OCI-LY7 (cell line): ENCODE data around the gene RNF25.

Experiments used
- EZH2phosphoT487 ChIP-seq: fragments of 200-600 bp; sonication (generic); IDR thresholded peaks from 2 replicates; pipeline ENCODE4 v1.6.1; 2018; ENCODE audit warnings: low read depth, borderline replicate concordance, mild to moderate bottlenecking, mixed run types, antibody characterized with exemption, low read length, moderate library complexity, mixed read lengths
- TF ChIP-seq, protein P1 (sequence below): fragments of 200-600 bp; sonication (generic); conservative IDR thresholded peaks from 2 replicates; pipeline ENCODE4 v1.5.1; 2014; ENCODE audit warnings: mild to moderate bottlenecking, antibody characterized with exemption, low read length, moderate library complexity, mixed read lengths

DNA sequence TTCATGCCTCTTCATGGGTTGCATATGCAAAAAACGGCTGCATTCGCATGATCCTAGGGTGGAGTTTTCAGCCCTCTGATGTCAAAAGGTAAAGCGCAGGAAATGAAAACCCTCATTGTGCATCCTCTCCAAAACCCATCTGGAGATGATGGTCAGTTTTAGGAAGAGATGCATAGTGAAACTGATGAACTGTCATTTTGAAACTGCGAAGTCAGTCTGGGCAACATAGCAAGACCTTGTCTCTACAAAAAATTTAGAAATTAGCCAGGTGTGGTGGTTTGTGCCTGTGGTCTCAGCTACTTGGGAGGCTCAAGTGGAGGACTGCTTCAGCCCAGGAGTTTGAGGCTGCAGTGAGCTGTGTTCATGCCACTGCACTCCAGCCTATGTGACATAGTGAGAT, 36.3 kb upstream of the RNF25 start:
- TF ChIP-seq, protein P1, sequence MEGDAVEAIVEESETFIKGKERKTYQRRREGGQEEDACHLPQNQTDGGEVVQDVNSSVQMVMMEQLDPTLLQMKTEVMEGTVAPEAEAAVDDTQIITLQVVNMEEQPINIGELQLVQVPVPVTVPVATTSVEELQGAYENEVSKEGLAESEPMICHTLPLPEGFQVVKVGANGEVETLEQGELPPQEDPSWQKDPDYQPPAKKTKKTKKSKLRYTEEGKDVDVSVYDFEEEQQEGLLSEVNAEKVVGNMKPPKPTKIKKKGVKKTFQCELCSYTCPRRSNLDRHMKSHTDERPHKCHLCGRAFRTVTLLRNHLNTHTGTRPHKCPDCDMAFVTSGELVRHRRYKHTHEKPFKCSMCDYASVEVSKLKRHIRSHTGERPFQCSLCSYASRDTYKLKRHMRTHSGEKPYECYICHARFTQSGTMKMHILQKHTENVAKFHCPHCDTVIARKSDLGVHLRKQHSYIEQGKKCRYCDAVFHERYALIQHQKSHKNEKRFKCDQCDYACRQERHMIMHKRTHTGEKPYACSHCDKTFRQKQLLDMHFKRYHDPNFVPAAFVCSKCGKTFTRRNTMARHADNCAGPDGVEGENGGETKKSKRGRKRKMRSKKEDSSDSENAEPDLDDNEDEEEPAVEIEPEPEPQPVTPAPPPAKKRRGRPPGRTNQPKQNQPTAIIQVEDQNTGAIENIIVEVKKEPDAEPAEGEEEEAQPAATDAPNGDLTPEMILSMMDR = no peak
- no peak for TF ChIP-seq EZH2phosphoT487
